ENCODE results near the gene HMHB1.

- TF ChIP-seq POLR2AphosphoS5 (IDR thresholded peaks at IDR 0.05; ENCODE audit: low read depth, low read length): no peak
- TF ChIP-seq POLR2A (IDR thresholded peaks at IDR 0.05; ENCODE audit: low read depth, low read length): no peak
- no peak for TF ChIP-seq TAF1 (IDR thresholded peaks at IDR 0.05; ENCODE audit: borderline replicate concordance, low read depth, low read length)
Measured at GRCh38 chr5:143851383-143851782, 39.4 kb downstream of the HMHB1 start.

All from GM12892 (cell line).